GM19372 (cell line): ENCODE data around the gene COL9A2.

Experiments
- ATAC-seq: cut with Tn5 transposase; IDR thresholded peaks from one replicate; pipeline ENCODE4 v1.9.1; 2021; ENCODE audit warnings: mild to moderate bottlenecking, low read depth, moderate library complexity; ENCODE audit not compliant: unreplicated experiment

The COL9A2 gene

DNA sequence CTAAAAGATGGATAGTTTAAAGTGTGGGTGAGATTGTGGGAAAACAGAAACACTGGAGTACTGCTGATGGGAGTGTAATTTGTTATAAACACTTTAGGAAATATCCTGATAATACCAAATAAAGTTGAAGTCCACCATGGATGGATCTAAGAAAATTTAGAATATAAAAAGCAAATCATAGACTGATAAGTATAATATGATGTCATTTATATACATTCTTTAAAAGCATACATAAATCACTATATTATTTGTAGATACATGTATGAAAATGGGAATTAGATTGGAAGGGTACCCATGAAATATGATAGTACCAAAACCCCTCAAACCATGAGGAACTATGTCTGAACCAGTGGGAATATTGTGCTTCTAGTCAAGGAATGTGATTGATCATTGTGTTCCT lies 51.2 kb downstream of the COL9A2 start:
- no peak for ATAC-seq

DNA sequence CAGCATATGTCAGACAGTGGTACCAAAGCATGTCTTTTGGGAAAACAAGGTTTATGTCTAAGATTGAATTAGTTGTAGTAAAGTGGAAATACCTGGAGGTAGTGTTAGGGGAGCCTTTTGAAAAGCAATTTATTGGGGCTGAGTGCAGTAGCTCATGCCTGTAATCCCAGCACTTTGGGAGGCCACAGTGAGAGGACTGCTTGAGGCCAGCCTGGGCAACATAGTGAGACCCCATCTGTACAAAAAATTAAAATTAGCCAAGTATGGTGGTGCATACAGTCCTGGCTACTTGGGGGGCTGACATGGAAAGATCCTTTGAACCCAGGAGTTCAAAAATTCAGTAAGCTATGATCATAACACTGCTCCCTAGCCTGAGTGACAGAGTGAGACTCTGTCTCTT lies 51.8 kb downstream of the COL9A2 start:
- no peak for ATAC-seq

DNA sequence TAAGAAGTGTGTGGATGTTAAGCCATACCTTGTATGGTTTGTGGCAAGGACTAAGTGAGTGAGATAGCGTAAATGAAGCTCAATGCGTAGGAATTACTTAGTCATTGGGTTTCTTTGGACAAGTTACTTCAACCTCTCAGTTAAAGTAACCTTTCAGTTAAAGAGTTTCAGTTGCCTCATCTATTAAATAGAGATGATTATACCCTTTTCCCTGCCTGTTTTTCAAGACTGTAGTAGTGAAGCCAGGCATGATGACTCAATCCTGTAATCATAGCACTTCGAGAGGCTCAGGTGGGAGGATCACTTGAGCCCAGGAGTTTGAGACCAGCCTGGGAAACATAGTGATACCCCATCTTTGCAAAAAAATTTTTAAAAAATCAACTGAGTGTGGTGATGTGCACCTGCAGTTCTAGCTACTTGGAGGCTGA lies 52.7 kb downstream of the COL9A2 start:
- no peak for ATAC-seq

DNA sequence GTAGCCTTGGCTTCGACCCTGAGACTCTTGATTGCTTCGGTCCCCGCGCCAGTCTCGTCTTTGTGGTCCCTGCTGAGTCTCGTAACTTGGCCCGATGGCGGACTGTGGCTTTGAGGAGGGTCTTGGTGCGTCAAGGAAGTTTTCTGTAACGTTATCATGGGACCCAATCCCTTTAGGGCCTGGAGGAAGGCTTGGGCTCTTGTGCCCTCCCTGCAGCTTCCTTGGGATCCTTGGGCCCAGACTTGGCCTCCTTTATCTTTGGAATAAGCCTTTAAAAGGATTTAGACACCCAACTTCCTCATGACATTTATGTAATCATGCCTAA lies 58.7 kb downstream of the COL9A2 start:
- no peak for ATAC-seq

DNA sequence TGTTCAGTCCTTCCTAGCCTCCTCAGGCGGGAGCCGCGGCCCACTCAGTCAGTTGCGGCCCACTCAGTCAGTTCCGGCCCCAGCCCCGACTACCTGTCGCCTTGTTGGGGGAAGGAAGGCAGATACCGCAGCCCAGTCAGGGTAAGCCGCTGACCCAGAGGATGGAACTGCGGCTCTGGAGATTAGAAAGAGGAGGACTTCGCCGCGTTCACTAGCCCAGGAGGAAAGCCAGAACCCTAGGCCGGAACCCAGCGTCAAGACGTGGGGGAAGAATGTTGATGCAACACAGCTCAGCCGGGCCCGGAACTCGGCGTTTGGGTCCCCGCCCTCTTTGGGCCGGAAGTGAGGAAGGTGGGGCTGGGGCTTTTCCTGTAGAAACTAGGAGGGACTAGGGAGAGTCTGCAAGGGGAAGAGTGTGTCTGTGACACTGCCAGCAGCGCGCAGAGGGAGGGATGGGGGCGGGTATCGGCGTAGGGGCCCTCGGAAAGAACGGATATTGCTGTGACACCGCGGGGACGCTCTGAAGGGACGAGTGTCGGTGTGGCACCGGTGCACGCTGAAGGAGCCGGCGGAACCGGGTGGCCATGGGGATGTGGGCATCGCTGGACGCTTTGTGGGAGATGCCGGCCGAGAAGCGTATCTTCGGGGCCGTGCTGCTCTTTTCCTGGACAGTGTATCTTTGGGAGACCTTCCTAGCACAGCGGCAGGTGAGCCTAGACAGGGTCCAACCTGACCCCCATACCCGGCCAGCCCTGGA lies 59.2 kb downstream of the COL9A2 start, which contains the start of gene ZMPSTE24:
TSS of gene ZMPSTE24 (plus strand) at position 549 of the 757 bp plus-strand sequence. CDS start at position 585, 36 bp downstream.
- ATAC-seq, result peak; percentile 93

DNA sequence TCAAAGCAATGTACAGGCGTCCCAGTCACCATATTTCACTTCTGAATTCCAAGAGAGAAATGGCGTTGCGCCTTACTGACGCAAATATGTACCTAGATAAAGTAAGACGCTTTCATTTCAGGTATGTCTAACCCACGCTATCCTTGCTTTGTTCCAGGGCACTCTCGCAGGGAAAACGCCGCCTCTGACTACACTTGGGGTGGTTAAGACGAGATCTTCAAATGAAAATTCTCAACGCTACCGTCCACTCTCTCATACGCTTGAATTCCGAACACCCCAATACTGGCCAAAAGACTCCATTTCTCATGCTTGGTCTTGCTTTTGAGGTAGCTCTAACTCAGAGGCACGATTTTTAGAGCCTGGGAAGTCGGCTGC lies 59.8 kb downstream of the COL9A2 start:
- ATAC-seq, result no peak

DNA sequence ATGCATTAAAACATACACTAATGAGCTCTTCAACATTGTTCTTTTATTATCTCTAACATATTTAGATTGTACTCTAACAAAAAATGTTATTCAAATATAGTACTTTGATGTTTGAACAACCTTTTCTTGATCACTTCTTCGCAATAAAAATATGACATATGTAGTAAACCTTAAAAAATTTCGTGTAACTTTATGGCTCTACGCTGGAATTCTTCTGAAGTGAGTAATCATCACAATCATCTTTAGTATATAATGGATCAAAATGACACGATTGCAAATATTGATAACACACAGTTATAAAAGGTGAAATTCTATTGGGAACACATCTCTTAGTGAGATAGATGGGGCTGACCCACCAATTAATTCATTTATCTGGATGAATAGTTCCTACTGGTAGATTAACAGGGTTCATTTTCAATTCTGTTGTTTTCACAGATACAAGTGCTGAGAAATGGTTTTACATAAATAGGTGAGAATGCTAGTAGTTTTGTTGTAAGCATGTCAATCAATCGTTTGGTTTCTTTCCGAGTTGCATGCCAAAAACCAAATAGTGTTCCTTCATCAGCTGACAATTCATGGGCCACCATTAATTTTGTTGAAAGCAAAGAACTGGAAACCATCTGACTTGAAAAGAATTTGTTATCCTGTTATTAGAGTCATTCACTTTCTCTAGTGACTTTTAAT lies 60.5 kb downstream of the COL9A2 start:
- ATAC-seq, result no peak

DNA sequence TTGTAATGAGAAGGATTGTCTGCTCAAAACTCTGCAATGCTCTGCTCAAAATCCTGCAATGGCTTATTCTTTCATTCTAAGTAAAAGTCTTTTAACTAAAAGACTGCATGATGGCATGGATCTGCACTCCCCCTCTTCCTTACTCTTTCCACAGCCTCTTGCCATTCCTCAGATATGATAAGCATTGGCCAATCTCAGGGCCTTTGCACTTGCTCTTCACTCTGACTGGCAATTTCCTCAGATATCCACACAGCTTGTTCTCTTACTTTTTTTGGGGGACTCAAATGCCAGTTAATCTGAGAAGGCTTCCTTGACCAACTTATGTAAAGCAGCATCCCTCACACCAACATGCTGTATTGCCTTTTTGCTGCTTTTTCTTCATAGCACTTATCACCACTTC lies 61.9 kb downstream of the COL9A2 start:
- ATAC-seq, result no peak

DNA sequence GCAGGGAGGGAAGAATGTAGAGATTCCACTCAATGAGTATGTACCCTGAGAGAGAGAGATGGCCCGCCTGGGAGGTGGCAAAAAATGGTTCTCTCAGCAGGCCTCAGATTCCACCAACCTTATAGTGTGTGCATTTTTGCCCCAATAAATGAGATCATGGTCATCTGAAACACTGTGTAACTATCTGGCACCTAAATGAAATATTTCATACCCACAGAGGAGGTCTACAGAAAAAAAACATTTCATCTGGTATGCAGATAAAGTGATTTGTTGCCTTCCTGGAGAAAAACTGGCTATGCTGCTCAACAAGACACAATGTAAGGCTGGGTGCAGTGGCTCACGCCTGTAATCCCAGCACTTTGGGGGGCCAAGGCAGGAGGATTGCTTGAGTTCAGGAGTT lies 64.5 kb downstream of the COL9A2 start:
- no peak for ATAC-seq

DNA sequence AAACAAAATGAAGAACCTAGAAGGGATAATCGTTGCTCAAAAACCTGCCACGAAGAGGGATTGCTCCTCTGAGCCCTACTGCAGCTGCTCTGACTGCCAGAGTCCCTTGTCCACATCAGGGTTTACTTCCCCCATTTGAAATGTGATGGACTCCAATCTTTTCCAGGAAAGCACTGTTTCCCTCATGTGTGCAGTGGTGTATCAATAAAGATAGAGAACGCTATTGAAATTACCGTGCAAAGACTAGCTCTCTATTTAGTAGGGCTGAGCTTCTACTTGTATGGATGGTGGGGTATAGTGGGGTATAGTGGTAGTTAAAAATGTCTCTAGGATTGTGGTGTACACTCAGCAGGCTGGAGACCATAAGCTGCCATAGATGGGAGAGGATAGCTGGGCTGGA lies 65.6 kb downstream of the COL9A2 start:
- no peak for ATAC-seq
